ENCODE data around the gene GAS6.

The GAS6 gene

DNA sequence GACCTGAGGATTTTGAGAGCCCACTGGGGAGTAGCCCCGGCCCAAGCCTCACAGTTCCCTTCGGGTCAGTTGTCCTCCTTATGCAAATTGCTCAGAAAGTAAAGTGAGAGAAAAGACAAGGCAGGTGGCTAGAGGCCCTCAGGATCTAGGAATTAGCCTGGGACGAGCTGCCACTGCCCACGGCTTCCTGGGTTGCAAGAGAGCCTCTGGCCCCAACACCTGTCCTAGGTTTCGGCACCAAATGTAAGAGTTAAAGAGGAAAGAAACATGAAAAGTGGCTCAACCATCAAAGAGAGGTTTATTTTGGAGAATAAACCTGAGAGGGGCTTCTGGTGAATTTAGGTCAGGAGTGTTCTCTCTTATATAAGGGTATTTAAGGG lies 79.2 kb downstream of the GAS6 start:
- ATAC-seq (ENCODE audit: low read depth) (no peak), DNase-seq (ENCODE audit: low spot score in 2 of 2) (no peak)
- H3K27me3 Mint-ChIP-seq = peaks cover 12% of the 10 kb centered on the region
- no peaks in the 10 kb centered on the region for H3K36me3 Mint-ChIP-seq
- H3K27ac Mint-ChIP-seq = no peak overlapping the region
- no peak overlapping the region for H3K4me3 Mint-ChIP-seq
- no peaks in the 10 kb centered on the region for H3K4me1 Mint-ChIP-seq
- no peaks in the 10 kb centered on the region for H3K9me3 Mint-ChIP-seq

DNA sequence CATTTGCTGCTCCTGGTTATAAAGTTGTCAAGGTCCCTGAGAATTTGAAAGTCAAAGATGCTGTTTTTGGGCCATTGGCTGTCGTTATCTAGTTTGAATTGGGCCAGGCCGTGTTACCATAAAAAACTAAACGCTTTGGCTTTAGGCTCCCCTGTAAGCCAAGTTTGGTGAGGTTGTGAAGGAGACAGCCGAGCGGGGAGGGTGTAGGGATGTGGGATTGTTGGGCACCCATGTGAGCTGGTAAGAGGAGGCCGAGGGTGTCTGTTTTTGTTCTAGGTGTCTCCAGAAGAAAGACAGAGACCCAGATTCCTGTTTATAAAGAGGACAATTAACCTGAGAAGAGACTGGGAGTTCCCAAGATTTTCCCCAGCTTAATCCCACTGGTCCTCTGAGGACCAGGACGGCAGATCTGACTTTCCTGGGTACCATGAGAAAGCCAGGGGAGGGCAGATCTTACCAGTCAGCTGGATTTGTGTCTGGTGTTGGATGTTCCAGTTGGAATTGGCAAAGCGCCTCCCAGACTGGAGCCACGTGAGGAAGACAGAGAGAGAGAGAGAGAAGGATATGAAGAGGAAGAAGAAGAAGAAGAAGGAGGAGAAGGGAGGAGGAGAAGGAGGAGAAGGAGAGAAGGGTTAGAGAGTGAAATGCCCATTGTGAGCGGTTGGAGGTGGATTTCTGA lies 79.8 kb downstream of the GAS6 start:
- ATAC-seq (ENCODE audit: low read depth) = no peak
- Mint-ChIP-seq H3K36me3 (no peaks in the 10 kb centered on the region), H3K4me3 (no peak overlapping the region), H3K4me1 (no peaks in the 10 kb centered on the region), H3K27me3 (peaks cover 11% of the 10 kb centered on the region), H3K27ac (no peak overlapping the region), H3K9me3 (no peaks in the 10 kb centered on the region)
- DNase-seq (ENCODE audit: low spot score in 2 of 2) = no peak

DNA sequence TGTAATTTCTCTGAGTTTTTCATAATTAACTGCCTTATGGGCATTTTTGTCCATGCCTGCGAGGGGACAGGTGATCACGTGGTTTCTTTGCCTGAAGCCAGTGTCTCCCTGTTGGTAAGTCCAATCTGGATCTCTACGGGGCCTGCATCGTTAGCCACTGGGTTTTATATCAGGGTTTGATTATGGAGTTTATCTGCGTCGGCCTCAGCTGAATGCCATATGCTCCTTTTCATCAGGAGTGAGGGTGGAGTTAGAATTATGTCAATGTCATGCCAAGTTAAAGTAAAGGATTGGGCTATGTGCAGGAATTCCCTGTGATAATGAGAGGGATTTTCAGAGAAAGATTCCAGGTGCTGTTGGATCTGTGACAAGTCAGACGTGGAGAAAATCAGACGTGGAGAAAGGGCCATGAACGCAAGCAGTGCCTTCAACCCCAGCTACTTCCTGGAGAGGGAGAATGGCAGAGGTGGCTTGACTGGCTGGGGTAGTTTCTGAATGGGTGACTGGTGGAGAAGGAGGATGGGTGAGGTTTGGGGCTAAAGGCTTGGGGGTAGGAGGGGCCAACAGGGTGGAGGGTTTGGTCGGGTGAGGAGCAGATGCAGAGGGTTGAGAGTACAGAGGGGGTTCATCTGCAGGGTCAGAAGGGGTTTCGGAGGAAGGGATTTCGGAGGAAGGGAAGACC lies 80.5 kb downstream of the GAS6 start:
- Mint-ChIP-seq H3K4me3 (no peak overlapping the region), H3K9me3 (no peaks in the 10 kb centered on the region), H3K27ac (no peak overlapping the region), H3K4me1 (no peaks in the 10 kb centered on the region), H3K27me3 (peaks cover 14% of the 10 kb centered on the region), H3K36me3 (no peaks in the 10 kb centered on the region)
- no peak for DNase-seq (ENCODE audit: low spot score in 2 of 2)
- no peak for ATAC-seq (ENCODE audit: low read depth)

DNA sequence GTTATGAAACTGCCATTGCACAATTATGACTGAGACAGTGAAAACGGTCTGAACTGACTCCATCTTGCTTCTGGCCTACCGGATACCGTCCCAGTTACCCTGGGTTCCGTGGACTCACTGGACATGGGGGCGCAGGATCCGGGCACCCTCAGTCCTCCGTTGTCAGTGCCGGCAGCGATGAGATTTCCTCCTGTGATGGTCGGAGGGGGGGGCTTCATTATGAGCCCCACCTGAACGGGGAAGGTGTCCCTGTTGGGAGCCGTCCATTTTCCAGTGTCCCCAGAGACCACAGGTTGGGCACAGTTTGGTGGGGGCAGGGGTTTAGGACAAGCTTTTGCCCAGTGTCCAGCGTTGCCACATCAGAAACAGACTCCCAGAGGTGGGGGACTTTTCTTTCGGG lies 81.4 kb downstream of the GAS6 start:
- Mint-ChIP-seq H3K36me3 (no peaks in the 10 kb centered on the region), H3K4me3 (no peak overlapping the region), H3K27me3 (peaks cover 20% of the 10 kb centered on the region), H3K27ac (no peak overlapping the region), H3K9me3 (no peaks in the 10 kb centered on the region), H3K4me1 (no peaks in the 10 kb centered on the region)
- ATAC-seq (ENCODE audit: low read depth) (no peak), DNase-seq (ENCODE audit: low spot score in 2 of 2) (no peak)

DNA sequence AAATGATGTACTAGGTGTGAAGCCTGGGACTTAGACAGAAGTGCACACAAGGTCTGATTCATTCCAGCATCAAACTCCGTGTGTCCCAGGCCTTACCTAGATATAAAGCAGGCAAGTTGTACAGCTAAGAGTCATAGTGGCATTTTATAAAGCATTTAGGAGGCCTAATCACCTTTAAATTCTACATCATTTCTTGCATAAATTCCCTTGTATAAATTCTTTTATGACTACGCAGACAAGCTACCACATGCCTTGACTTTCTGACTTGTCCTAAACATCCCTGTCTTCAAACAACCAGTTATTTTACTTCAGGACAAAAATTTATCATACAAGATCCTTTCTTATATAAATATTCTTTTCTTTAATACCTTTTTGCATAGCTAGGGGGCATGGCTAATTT lies 82.3 kb downstream of the GAS6 start:
- no peaks in the 10 kb centered on the region for H3K4me1 Mint-ChIP-seq
- no peak for DNase-seq (ENCODE audit: low spot score in 2 of 2)
- H3K4me3 Mint-ChIP-seq = no peak overlapping the region
- H3K9me3 Mint-ChIP-seq = no peaks in the 10 kb centered on the region
- no peak for ATAC-seq (ENCODE audit: low read depth)
- H3K27me3 Mint-ChIP-seq = peaks cover 23% of the 10 kb centered on the region
- H3K36me3 Mint-ChIP-seq = no peaks in the 10 kb centered on the region
- H3K27ac Mint-ChIP-seq = no peak overlapping the region

DNA sequence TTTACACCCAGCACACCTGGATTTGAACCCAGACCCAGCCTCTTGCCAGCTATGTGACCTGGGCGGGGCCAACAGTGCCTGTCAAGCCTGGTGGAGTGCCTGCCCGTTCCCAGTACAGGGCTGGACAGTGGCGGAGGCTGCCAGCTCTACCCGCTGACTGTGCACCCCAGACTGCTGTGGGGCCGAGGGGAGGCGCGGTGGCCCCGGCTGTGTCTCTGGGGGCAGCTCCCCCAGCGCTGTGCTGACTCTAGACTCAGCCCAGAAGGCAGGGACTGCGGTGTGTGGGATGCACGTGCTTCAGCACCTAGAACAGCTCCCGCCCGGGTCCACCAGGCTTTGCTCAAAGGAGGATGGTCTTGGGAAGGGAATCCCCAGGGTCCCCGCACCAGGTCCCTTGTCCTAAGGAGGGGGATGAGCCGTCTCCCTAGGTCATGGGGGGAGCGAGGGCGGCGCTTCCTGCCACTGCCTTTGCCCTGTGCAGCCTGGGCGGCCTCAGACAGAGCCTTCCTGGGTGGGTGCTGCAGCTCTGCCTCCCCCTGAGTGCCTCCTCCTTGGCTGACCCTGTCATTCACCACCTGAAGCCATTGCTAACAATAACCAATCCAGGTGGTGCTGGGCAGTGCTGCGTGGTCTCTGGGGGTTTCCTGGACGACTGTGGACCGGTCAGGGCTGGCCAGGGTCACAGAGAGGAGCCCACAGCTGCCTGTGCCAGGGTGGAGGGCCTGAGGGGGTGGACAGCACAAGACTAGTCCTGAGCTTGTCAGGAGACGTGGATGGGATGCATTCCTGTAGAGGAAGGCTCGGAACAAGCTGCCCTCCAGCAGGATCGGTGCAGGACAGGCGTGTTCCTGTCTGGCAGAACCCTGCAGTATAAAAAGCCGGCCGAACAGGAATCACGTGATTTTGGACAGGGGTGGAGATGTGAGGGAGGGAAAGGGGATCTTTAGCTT lies 86.3 kb downstream of the GAS6 start:
- H3K36me3 Mint-ChIP-seq = no peaks in the 10 kb centered on the region
- no peak for DNase-seq (ENCODE audit: low spot score in 2 of 2)
- no peaks in the 10 kb centered on the region for H3K9me3 Mint-ChIP-seq
- no peak overlapping the region for H3K27ac Mint-ChIP-seq
- no peak for ATAC-seq (ENCODE audit: low read depth)
- no peak overlapping the region for H3K4me3 Mint-ChIP-seq
- H3K27me3 Mint-ChIP-seq = peaks cover 14% of the 10 kb centered on the region
- H3K4me1 Mint-ChIP-seq = no peaks in the 10 kb centered on the region

DNA sequence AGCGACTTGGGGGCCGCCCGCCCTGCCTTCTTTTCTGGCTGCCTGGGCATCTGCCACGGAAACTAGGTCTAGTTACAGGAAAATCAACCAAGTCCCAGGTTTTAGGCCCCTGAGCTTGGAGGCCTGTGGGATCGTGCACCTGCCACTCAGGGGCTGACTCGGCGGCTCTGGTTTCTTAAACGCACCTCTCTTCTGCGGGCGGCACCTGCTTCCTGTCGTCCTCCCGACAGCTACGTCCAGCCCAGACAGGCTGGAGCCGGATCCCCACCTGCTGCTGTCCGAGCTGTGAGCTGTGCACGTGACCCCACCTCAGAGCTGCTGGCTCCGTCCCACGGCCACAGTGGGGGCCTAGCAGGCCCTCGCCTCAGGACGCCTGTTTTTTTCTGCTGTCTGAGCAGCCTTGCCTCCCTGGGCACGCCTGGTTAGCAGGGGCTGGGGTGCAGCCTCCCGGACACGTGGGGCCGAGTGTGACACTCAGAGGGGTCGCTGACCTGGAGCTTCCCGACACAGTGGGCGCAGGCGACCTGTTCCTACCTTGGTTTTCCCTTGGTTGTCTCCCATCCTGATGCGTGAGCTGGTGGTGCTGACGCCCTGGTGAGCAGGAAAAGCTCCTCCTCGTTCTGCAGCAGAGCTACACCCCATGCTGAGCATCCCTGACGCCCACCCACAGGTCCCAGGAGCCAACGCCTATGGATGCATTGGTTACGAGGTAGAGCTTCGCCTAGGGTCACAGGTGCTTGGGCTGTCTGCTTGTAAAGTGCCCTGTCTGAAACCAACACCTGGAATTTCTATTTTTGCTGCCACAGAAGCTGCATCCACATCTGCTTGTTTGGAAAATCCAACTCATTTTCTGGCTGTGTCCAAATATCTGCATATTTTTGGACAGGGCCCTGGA lies 87.4 kb downstream of the GAS6 start:
- Mint-ChIP-seq H3K27me3 (peaks cover 14% of the 10 kb centered on the region), H3K27ac (no peak overlapping the region), H3K4me1 (no peaks in the 10 kb centered on the region), H3K4me3 (no peak overlapping the region), H3K36me3 (no peaks in the 10 kb centered on the region), H3K9me3 (no peaks in the 10 kb centered on the region)
- no peak for DNase-seq (ENCODE audit: low spot score in 2 of 2)
- no peak for ATAC-seq (ENCODE audit: low read depth)

DNA sequence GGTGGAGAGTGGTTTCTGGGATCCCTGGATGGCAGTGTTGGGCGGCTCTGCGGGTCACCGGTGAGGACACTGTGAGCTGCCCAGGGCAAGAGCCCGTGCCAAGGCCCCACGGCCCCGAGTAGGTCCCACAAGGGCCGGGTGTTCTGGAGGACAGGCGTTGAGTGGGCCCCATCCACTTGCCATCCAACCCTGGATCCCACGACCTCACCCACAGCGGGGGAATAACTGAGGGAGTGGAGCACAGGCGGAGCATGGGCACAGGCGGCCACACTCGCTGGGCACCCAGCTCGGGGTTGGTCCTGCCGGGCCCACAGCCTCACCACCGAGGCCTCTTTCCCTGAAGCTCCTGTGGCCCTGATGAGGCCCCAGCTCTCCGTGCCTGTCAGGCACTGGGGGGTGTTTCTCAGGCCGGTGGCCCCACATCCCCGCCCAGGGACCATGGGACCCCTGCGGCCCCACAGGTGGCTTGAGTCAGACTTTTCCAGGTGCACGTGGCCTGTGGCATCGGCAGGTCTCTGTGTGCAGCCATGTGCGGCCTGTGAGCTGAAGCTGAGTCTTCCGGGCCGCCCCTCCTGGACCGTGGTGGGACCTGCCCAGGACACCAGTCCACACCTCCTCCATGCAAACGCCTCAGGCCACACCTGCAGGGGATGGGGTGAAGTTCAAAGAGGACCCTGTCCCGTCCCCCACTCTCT lies 88.3 kb downstream of the GAS6 start:
- Mint-ChIP-seq H3K36me3 (no peaks in the 10 kb centered on the region), H3K27ac (no peak overlapping the region), H3K9me3 (no peaks in the 10 kb centered on the region), H3K27me3 (peaks cover 14% of the 10 kb centered on the region), H3K4me1 (no peaks in the 10 kb centered on the region), H3K4me3 (no peak overlapping the region)
- ATAC-seq (ENCODE audit: low read depth) = no peak
- DNase-seq (ENCODE audit: low spot score in 2 of 2) = no peak

DNA sequence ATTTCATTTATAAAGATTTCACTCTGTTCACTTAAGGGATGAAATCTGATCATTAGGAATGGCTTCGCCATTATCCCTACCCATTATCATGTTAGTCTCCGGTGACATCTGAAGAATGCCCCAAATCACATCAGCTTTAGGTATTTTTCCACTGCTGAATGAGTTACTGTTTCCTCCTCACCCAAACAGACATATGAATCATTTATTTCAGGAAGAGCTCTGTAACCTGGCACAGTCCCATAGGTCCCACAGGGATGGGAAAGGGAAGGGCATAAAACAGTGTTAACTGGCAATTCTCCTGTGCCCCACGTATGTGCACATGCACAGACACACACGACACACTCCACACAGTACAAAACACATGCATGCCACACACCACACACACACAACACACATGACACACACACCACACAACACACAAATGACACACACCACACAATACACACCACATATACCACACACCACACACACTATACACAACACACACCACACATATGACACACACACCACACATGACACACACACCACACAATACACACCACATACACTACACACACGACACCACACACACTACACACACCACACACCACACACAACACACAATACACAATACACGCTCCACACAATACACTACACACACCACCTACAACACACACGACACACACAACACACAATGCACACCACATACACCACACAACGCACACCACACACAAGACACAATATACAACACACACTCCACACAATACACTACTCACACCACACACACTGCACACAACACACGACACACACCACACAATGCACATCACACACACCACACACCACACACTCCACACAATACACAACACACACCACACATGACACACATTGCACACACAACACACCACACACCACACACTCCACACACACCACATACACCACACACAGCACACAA lies 89.4 kb downstream of the GAS6 start:
- no peak overlapping the region for H3K4me3 Mint-ChIP-seq

DNA sequence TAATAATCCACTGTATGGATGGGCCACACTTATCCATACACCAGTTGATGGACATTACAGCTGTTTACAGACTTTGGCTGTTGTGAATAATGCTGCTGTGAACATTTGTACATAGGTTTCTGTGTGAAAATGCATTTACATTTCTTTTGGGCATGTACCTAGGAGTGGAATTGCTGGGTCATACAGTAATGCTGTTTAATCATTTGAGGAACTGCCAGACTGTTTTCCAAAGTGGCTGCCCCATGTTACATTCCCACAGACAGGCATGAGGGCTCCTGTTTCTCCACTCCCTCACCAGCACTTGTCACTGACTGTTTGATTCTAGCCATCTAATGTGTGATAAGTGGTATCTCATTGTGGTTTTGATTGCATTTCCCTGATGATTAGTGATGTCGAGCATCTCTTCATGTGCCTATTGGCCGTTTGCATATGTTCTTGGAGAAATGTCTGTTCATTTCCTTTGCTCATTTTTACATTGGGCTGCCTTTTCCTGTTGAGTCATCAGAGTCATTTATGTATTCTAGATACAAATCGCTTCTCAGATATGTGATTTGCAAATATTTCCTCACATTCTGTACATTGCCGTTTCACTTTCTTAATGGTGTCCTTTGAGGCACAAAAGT lies 92.1 kb downstream of the GAS6 start:
- ATAC-seq (ENCODE audit: low read depth) (no peak), DNase-seq (ENCODE audit: low spot score in 2 of 2) (no peak)
- Mint-ChIP-seq H3K4me1 (no peaks in the 10 kb centered on the region), H3K27me3 (peaks cover 2% of the 10 kb centered on the region), H3K27ac (no peak overlapping the region), H3K4me3 (no peak overlapping the region), H3K36me3 (no peaks in the 10 kb centered on the region), H3K9me3 (no peaks in the 10 kb centered on the region)

More for the DNA sequence above, 89.4 kb downstream of the GAS6 start:
- no peaks in the 10 kb centered on the region for H3K4me1 Mint-ChIP-seq
- H3K36me3 Mint-ChIP-seq = no peaks in the 10 kb centered on the region
- DNase-seq (ENCODE audit: low spot score in 2 of 2) (no peak), ATAC-seq (ENCODE audit: low read depth) (no peak)
- peaks cover 14% of the 10 kb centered on the region for H3K27me3 Mint-ChIP-seq
- no peaks in the 10 kb centered on the region for H3K9me3 Mint-ChIP-seq
- H3K27ac Mint-ChIP-seq = no peak overlapping the region

DNA sequence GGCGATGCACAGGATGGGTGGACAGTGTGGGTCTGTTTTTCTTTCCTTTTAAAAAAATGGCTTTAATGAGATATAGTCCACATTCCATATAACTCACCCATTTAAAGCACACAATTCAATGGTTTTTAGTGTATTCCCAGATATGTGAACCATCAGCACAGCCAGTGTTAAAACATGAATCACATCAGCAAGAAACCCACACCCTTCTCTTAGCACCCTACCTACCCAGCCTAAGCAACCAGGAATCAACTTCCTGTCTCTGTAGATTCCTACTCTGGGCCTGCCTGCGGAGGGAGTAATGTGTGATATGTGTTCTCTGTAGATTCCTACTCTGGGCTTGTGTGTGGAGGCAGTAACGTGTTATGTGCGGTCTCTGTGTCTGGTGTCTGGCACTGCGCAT lies 92.9 kb downstream of the GAS6 start:
- no peak overlapping the region for H3K27ac Mint-ChIP-seq
- no peak for ATAC-seq (ENCODE audit: low read depth)
- no peak overlapping the region for H3K4me3 Mint-ChIP-seq
- H3K4me1 Mint-ChIP-seq = no peaks in the 10 kb centered on the region
- H3K36me3 Mint-ChIP-seq = no peaks in the 10 kb centered on the region
- no peak for DNase-seq (ENCODE audit: low spot score in 2 of 2)
- H3K9me3 Mint-ChIP-seq = no peaks in the 10 kb centered on the region
- peaks cover 2% of the 10 kb centered on the region for H3K27me3 Mint-ChIP-seq
